GM19395 (cell line): ENCODE results near the gene CD72.
A peak's percentile ranks its signal among the peaks of the same experiment; 100 is the strongest.
"Not testable (repeated sequence)": the region's sequence is repeated elsewhere in the genome, so short reads cannot be mapped to it uniquely, and the experiment has no call there.

ENCODE experiments used
- ATAC-seq: cut with Tn5 transposase; IDR thresholded peaks from one replicate; pipeline ENCODE4 v1.9.1; 2021; ENCODE audit warnings: mild to moderate bottlenecking, moderate library complexity; ENCODE audit not compliant: unreplicated experiment

CD72 gene

DNA sequence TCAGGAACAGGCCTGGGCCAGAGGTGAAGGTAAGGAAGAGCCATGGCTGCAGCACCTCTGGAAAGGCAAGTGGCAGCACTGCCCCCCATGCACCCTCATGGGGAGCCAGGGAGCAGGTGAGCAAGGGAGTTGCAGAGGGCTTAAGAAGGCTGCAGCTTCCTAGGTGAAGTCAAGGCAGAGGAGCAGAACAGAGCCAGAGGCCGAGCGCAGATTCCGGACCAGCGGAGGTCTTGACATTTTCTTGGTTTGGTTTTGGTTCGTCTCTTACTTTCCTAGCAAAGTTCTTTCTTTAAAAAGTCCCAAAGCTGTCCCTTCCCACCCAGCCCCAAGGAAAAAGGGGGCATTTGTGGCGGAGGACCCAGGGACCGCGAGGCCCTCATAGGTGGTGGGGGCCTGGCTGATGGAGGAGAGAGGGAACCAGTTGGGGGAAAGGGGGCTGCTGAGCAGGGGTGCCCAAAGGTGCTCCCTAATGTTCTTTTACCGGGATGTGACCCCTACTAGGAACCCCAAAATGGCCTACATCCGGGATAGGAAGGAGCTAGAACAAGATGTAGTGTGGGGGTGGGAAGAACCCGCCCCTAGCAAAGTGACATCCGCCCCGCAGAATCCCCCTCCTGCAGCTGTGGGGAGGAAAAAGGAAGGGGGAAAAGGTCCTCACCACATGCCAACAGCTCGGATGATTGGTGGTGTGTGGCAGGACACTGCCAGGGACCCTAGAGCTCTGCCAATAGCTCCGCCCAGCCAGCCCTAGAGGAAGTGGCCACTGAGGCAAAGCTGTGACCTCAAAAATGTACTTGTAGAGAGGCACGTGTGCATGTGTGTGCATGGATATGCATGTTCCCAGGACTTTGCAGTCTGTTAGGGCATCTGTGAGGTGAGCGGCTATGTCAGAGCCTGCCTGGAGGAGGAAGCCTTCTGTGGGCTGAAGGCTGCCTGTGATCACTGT is 914 bp upstream of the CD72 start:
- peak; percentile 54 for ATAC-seq

DNA sequence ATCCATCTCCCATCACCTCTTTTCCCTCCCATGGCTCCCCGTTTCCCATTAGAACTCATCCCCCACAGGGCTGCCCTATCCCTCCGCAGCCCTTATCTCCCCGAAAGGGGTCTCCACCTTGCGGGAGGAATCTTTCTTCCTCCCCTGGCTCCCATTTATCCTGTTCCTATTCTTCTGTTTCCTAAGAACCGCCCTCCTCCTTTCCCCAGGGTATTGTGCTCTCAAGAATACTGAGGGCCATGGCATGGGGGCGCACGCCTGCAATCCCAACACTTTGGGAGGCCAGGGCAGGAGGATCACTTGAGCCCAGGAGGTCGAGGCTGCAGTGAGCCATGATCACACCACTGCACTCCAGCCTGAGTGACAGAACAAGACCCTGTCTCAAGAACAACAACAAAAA is 665 bp downstream of the CD72 start:
- no peak for ATAC-seq

DNA sequence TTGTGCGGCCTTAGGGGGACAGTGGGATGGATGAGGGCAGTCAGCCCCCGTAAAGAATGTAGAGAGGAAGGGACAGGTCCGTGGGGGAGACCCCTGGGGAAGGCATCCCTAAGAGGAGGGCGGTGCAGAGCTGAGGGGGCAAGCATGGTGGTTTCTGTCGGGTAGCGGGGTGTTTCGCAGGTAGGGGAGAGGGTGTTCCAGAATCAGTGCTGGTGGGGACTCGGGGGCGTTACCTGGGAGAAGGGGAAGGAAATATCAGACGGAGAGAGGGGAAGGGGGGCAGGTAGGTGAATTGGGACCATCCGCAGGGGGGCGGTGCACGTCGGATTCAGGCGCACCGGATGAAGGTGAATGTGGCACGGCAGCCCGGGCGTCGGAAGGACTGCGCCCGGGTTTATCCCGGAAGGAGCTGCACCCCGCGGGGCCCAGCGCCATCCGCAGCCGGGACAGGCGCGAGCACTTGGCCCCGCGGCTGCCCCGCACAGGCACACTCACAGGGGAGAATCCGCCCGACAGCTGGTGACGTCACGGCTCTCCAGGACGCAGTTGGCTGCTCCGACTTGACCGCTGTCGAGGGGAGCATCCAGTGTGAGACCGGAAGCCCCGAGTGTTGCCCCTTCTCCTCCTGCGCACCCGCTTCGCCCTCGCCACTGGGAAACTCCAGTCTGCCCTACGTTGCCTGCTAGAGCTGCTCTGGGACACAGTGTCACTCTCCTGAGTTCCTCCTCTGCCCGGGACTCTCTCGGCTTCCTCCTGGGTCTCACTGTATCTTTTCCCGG is 1.3 kb downstream of the CD72 start:
- ATAC-seq, result peak; percentile 43

DNA sequence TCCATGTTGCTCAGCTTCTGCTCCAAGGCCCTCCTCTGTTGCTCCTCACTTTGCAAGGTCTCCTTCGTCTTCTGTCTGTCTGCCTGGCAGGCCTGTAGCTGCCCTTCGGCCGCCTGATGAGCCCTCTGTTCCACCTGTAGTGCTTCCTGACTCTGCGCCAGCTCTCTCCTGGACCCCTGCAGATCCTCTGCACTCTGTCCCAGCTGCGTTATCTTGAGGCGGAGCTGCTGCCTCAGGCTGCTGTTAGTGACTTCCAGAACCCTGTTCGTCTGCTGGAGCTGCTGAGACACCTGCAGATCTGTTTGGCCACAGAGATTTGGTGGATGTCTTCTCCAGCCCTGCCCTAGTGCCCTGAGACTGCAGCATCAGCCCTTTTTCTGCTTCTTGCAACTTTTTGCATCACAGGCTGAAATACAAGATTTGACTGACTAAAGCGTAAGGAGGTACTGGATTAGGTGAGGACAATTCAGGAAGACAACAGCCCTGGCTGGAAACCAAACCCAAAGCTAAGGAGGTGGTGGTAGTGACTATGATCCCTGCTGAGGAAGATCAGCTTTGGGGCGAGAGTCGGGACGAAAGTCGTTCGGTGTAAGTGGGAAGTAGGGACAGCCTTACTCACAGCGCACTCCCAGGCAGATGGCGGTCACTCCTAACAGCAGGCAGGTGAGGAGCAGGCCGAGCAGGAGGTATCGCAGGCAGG is 2.1 kb downstream of the CD72 start:
- no peak for ATAC-seq

DNA sequence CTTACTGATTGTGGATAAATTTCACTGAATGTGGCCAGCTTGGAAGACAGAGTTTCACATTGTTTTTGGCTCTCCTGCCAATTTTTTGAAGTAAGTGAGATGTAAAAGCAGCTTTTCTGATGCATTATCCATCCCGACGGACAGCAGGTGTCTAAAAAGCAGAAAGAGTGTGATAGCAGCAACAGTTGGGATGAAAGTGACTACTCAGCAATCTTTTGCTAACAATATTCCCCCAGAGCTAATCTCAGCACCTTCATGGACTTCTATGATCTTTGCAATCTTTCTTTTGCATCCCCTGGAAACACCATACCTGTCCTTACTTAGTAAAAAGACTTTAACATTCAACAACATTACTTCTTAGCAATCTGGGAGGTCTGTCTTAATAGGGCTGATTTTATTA is 5.4 kb downstream of the CD72 start:
- no peak for ATAC-seq

DNA sequence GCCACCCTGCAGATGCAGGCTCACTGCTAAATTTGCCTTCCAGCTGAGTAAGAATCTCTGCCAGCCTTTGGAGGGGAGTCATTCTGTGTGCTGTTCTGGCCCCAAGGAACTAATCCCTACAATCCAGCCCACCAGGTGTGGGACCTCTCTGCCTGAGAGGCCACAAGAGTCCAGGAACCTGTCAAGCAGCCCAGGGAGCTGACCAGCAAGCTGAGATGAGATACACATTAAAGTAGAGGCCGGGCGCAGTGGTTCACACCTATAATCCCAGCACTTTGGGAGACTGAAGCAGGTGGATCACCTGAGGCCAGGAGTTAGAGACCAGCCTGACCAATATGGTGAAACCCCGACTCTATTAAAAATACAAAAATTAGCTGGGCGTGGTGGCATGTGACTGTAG is 6.1 kb downstream of the CD72 start:
- ATAC-seq, result not testable (repeated sequence)

DNA sequence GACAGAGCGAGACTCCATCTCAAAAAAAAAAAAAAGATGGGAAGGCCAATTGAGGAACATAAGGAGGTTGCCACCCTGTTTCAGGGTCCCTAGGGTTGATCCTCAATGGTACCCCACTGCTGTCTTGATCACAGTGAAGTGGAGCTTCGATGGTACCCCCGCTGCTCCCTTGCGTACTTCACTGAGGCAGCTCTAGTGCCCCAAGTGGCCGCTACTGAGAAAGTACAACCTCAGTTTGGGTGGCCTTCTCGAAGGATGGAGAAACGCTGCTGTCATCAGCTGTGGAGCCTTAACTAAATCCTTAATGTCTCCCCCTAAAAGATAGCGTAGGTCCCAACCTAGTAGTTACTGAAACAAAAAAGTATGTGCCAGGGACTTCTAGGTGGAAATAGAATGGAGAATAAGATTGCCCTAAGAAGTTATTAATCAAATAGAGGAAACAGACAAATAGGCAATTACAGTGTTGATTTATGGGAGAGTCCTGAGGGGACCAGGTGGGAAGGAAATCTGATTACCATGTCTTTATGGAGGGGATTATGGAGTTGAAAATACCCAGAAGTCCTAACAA is 6.9 kb downstream of the CD72 start:
- peak; percentile 54 for ATAC-seq

DNA sequence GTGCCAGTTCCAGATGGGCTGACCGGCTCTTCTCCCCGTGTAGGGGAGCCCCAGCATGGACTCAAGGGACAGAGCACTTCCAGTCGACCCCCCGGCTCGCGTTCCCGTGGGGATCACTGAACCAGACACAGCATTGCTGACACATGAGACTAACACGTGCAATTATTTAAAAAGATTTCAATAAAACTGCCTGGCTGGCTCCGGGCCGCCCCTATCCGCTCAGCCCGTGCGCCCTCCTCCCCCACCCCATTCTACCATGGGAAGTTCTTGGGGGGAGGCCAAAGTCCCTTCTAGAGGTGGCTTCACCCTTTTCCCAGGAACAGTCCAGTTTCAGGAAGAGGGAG is 8.4 kb downstream of the CD72 start:
- ATAC-seq, result no peak

DNA sequence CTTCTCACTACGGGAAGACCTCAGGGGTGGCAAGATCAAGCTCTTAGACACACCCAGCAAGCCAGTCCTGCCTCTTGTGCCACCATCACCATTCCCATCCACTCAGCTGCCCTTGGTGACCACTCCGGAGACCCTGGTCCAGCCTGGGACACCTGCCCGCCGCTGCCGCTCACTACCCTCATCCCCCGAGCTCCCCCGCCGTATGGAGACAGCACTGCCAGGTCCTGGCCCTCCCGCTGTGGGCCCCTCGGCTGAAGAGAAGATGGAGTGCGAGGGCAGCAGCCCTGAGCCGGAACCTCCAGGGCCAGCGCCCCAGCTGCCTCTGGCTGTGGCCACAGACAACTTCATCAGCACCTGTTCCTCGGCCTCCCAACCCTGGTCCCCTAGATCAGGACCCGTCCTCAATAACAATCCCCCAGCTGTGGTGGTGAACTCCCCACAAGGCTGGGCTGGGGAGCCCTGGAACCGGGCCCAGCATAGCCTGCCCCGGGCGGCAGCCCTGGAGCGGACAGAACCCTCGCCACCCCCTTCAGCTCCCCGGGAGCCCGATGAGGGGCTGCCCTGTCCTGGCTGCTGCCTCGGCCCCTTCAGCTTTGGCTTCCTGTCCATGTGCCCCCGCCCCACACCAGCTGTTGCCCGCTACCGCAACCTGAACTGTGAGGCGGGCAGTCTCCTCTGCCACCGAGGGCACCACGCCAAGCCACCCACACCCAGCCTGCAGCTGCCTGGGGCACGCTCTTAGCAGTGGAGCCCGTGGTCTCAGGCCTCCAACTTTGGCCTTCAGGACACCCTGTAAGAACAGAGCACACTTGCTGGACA is 9.0 kb downstream of the CD72 start:
- no peak for ATAC-seq

DNA sequence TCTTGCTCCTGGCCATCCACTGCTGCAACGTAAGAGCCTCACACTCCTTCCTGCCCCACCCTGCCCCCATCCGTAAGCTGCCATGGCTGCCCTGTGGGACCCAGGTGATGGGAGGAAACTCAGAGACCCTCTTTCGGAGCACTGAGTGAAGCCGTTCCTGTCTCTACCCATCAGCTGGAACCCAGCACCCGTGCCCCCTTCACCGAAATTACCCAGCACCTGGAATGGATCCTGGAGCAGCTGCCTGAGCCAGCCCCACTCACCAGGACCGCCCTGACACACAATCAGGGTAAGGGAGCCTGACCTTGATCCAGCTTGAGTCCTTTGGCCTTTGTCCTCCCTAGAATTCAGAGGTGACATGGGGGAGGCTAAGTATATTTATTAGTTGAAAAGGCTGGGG is 10.0 kb downstream of the CD72 start:
- no peak for ATAC-seq

DNA sequence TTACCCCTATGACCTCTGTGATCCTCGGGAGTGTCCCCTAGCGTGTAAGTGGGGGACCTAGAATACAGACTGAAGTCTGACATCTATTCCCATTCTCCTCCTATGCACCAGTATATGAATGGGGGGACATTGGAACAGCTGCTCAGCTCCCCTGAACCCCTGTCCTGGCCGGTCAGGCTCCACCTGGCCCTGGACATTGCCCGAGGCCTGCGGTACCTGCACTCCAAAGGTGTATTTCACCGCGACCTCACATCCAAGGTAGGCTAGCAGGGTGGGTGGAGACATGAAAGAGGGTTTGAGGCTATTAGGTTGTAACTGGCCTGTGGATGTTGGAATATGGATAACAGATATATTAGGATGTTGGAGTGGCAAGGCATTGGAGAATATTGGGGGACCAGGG is 11.5 kb downstream of the CD72 start:
- ATAC-seq, result no peak

DNA sequence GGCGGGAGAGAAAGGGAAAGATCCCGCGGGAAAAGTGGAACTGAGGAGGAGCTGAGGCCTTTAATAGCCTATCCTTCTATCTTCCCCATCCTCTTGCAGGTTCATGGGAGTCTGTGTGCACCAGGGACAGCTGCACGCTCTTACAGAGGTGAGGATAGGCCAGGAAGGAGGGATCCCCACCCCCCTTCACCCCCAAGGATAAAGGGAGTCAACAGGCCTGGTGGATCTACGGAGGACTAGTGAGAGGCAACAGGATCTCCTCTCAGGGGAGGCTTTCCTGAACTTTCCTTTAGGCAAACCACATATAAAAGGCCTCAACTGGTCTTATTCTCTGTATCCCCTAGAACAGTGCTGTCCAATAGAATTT is 12.1 kb downstream of the CD72 start:
- ATAC-seq, result no peak

DNA sequence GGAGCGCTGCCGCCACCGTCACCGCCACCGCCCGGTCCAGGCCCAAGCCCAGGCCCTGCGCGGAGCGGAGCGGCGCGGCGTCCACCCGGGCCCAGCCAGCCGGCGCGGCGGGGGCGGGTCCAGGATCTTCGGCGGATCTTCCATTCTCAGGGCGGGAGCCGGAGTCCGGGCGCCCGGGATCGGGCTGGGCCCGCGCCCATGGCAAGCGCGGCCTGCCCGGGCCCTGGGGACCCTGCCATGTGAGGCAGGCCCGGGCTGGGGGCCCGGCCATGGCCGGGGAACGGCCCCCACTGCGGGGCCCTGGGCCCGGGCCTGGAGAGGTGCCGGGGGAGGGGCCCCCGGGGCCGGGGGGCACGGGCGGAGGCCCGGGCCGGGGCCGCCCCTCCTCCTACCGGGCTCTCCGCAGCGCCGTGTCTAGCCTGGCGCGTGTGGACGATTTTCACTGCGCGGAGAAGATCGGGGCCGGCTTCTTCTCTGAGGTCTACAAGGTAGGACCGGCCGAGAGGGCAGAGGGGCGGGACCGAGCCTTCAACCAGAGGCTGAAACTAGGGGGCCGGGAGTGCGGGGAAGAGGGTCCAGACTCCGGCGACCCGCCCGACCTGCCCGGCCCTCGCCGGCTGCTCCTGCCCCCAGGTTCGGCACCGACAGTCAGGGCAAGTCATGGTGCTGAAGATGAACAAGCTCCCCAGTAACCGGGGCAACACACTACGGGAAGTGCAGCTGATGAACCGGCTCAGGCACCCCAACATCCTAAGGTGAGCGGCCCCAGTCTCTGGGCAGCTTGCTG is 12.7 kb downstream of the CD72 start:
- ATAC-seq, result peak; percentile 3

DNA sequence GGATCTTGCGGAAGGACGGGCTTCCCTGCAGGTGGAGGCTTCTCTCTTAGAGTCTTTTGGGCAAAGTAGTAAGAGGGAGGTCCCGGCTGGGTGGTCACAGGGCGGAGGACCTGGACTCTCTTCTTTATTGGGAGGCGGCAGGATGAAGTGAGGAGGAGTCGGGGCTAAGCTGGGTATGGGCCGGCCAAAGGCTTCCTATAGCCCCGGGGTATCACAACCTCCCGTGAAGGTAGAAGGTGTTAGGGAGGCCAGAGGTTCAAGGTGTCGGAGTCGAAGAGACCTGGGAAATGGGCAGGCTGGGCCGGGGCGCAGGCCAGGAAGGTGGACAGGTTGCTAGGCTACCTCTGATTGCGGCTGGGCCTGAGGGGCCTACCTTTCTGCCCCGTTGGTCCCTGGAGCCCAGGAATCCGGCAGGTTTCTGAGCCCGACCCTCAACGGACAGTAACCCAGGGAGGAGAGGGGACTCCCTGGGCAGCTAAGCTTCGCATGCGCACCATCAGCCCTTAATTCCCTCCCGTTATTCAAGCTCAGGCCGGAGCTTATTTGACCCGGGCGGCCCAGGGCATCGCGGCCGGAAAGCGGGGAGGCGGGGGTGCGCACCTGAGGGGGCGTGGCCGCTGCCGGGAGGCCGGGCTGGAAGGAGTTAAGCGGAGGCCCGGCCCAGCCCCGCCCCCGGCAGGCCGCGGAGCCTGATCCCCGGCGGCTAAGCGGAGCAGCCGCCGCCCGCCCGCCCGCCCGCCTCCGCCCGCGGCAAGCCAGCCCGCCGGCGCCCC is 13.4 kb downstream of the CD72 start, which contains the start of gene TESK1:
Gene TESK1, plus strand, starts transcription at position 685 of the 773 bp plus-strand sequence. CDS start 358 bp downstream, outside the sequence.
- ATAC-seq, result peak; percentile 48

DNA sequence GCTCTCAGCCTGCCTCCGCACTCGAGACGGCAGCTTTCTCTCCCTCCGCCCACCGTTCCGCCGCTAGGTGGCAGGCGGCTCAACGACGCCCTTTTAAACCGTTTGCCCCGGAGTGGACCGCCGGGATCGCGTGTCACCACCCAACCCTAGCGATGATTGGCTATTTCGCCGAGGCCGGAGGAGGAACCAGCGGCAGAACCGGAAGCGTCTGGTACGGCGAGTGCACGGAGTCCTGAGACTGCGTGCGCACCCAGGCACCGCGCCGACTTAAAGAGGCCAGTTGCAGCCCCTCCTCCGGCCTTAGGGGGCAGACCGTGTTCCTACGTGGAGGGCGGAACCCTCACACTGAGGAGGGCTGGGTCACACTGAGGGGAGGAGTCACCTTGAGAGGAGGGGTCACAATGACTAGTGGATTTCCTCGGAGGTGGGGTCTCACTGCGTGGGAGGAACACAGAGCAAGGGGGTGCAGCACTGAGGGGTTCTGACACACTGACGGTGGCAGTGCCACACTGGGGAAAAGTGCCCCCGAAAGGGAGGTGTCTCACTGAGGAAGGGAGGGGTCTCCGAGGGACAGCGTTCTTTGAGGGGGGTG is 14.1 kb downstream of the CD72 start:
- peak; percentile 87 for ATAC-seq

DNA sequence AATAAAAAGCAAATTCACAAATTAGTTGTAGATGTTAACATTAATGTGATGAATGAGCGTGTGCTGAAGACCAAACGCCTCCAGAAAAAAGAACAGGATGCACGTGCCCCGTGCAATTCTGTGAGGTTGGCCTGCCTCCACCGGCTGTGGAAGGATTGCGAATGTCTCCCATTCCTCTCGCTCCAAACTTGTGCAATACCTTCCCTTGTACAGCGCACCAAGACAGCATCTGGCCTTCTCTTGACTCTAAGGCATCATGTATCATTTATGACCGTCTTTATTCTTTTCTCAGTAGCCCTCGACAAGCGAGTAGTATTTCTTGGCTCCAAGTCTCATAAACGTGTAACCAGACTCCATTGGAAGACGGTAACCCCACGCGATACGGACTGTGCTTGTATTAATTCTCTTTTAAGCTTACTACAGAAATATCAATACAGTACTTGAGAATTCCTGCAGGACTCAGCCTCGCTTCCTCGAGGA is 14.7 kb downstream of the CD72 start:
- ATAC-seq, result peak; percentile 5

DNA sequence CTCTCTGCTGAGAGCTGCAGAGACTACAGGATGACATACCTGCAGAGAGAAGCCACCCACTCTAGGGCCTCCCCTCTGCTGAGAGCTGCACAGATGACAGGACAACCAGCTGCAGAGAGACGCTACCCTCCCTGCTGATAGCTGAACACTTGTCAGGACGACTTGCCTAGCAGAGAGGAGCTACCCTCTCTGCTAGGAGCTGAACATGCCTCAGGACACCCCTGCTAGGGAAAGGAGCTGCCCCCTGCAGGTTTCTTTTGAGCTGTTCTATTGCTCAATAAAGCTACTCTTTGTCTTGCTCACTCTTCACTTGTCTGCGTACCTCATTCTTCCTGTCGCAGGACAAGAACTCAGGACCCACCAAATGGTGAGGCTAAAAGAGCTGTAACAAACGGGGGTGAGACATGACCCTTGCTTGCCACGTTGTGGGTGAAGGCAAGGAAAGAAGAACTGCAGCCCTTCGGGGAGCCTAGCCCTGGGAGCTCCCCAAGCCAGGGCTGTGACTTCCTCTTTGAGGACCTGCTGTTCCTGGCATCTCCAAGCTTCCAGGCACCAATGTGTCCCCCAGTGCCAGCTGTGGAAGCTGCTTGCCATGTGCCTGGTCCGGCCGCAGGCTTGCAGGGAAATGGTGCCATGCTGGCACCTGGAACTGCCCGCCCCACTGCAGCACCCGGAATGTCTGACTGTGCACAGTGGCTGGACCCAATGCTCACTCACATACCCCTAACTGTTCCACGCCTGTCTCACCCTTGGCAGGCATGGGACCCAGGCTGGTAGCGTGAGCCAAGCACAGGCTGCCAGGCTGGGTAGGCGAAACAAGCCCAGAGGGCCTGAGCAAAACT is 18.2 kb downstream of the CD72 start:
- no peak for ATAC-seq
